RWPE2 (cell line): ENCODE measurements around the gene IGDCC3.

Source experiments
- ATAC-seq: fragments of 200-7000 bp; cut with Tn5 transposase; 3 replicates; pipeline ENCODE4 v1.9.1; 2021; ENCODE audit warnings: low read depth
- DNase-seq: peaks from one replicate; pipeline ENCODE4 v3.0.0-alpha.2; 2020; ENCODE audit warnings: low spot score
- H3K27ac ChIP-seq: fragments of 450-650 bp; 2 replicates; pipeline ENCODE4 v1.5.1; 2017; ENCODE audit warnings: mild to moderate bottlenecking; ENCODE audit not compliant: poor library complexity, severe bottlenecking
- H3K27me3 ChIP-seq: fragments of 250-450 bp; sonication (Bioruptor Pico); 2 replicates; pipeline ENCODE4 v1.5.1; 2021; ENCODE audit warnings: mild to moderate bottlenecking, moderate library complexity; ENCODE audit not compliant: insufficient read depth, poor library complexity, severe bottlenecking
- H3K36me3 ChIP-seq: fragments of 250-450 bp; sonication (Bioruptor Pico); 2 replicates; pipeline ENCODE4 v1.5.1; 2020; ENCODE audit warnings: low read depth, mild to moderate bottlenecking, moderate library complexity
- H3K4me1 ChIP-seq: fragments of 250-450 bp; sonication (Bioruptor Pico); 2 replicates; pipeline ENCODE4 v1.5.1; 2021; ENCODE audit warnings: mild to moderate bottlenecking, moderate library complexity; ENCODE audit not compliant: insufficient read depth, poor library complexity, severe bottlenecking
- H3K4me3 ChIP-seq: fragments of 250-450 bp; sonication (Bioruptor Pico); 2 replicates; pipeline ENCODE4 v1.5.1; 2021; ENCODE audit warnings: mild to moderate bottlenecking, moderate library complexity; ENCODE audit not compliant: severe bottlenecking
- H3K9me3 ChIP-seq: fragments of 250-450 bp; sonication (Bioruptor Pico); 2 replicates; pipeline ENCODE4 v1.5.1; 2021; ENCODE audit warnings: mild to moderate bottlenecking, moderate library complexity; ENCODE audit not compliant: severe bottlenecking
- TF ChIP-seq, protein P1 (sequence below): fragments of 450-650 bp; IDR thresholded peaks from one replicate; pipeline ENCODE4 v1.5.1; 2017; ENCODE audit warnings: mild to moderate bottlenecking, moderate library complexity; ENCODE audit not compliant: poor library complexity, severe bottlenecking

Gene IGDCC3

DNA sequence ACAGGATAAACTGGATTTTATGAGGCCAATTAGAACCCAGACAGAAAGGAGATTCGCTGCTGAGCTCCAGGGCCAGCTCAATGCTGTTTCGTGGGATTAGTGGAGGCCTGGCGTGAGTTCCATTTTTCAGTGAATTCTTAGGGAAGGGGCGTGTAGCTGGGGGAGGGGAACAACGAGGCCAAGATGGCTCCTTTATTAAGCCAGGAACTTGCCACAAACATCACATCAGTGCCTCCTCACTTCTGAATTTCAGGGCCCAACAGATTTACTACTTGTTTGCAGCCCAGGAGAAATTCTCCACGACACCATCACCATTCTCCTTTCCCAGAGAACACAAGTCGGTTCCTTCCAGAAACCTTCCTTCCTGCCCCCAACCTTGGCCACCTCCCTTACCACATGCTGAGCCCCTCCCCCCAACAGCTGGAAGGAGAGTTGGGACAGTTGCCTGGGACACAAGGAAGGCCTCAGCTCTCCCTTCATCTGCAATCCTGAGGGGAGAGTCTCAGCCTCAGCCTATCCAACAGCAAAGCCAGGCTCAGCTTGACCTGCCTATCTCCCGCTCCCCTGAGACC, 39.1 kb upstream of the IGDCC3 start:
- H3K36me3 ChIP-seq: no peaks in the 10 kb centered on the region
- TF ChIP-seq, protein P1, sequence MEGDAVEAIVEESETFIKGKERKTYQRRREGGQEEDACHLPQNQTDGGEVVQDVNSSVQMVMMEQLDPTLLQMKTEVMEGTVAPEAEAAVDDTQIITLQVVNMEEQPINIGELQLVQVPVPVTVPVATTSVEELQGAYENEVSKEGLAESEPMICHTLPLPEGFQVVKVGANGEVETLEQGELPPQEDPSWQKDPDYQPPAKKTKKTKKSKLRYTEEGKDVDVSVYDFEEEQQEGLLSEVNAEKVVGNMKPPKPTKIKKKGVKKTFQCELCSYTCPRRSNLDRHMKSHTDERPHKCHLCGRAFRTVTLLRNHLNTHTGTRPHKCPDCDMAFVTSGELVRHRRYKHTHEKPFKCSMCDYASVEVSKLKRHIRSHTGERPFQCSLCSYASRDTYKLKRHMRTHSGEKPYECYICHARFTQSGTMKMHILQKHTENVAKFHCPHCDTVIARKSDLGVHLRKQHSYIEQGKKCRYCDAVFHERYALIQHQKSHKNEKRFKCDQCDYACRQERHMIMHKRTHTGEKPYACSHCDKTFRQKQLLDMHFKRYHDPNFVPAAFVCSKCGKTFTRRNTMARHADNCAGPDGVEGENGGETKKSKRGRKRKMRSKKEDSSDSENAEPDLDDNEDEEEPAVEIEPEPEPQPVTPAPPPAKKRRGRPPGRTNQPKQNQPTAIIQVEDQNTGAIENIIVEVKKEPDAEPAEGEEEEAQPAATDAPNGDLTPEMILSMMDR: no peak
- no peak for DNase-seq
- H3K27ac ChIP-seq: no peak overlapping the region
- no peak for ATAC-seq
- peaks cover 10% of the 10 kb centered on the region for H3K27me3 ChIP-seq
- H3K9me3 ChIP-seq: no peaks in the 10 kb centered on the region
- H3K4me3 ChIP-seq: no peak overlapping the region
- no peaks in the 10 kb centered on the region for H3K4me1 ChIP-seq

DNA sequence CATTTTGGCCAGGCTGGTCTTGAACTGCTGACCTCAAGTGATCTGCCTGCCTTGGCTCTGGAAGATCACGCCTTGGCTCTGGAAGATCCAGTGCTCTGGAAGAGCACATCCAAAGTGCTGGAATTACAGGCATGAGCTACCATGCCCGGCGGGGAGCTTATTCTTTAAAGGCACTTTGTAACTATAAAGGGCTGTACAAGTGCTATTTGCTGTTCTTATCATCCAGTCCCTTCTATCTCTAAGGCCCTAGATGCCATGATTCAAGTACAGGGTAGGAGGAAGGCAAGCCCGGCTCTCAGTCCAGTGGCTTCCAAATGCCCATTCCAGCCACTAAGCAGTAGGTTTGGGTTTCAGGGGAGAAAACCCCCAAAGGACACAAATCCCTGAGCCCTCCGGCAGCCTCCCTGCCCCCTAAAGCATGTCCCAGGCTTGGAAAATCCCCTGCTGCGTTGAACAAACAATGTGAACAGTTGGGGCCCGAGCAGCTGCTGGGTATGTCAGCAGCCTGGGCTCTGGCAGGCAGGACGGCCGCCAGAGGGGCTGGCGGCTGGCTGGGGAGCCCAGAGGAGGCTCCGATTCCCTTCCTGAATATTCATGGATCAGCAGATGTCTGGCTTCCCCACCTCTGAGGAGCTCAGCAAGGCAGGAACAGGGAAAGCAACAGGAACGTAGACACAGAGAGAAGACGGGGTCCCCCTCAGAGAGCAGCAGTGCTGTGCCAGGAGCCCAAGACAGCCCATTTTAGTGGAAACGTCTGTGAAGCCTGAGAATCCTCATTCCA, 37.2 kb upstream of the IGDCC3 start:
- Histone ChIP-seq H3K4me1 (no peaks in the 10 kb centered on the region), H3K27me3 (no peaks in the 10 kb centered on the region), H3K36me3 (no peaks in the 10 kb centered on the region), H3K27ac (no peak overlapping the region), H3K9me3 (no peaks in the 10 kb centered on the region), H3K4me3 (no peak overlapping the region)
- no peak for ATAC-seq
- TF ChIP-seq, protein P1: no peak
- no peak for DNase-seq

DNA sequence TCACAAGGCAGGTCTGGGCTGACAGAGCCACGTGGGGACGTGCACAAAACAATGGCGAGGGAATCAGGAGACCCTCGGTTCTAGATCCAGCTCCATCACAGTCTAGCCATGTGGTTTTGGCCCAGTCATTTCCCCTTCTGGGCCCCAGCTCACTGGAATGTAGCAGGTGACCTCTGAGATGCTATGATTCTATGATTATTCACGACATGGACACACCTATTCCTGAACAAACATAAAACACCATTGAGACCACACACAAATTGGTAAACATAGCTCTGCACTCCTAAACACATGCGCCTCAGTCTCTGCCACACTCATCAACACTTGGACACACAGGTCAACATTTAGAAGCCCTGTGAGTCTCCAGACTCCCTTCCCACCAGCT, 36.0 kb upstream of the IGDCC3 start:
- Histone ChIP-seq H3K27ac (no peak overlapping the region), H3K27me3 (no peaks in the 10 kb centered on the region)
- TF ChIP-seq, protein P1: no peak

DNA sequence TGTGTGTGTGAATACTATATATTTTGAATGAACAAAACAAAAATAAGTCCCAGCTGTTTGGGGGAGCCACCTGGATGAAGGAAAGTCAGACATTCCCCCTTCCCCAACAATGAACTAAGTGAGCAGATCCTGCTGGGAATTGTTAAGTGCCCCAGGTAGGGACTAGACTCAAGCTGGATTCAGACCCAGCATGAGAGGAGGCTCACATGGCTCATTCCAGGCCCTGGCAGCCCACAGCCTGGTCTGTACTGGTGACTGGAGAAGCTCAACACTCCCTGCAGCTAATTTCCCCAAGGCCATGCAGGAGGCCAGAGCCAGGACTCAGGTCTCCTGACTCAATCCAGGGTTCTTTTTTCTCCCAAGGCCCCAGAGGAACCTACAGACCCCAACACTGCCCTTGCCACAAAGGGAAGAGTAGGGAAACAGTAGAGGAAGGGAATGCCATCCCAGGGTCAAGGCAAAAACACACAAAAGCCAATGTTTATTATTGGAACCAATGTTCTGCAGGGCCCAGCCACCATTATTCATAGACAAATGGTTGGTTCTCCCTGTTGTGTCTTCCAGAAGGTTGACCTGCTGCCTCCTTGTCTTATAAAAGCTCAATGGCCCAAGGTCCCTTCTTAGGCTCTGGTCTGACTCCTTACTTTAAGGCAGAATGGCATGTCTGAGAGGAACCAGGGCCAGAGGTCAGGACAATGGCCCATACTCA, 35.4 kb upstream of the IGDCC3 start:
- TF ChIP-seq, protein P1: no peak
- H3K4me3 ChIP-seq: no peak overlapping the region
- H3K27me3 ChIP-seq: no peaks in the 10 kb centered on the region
- H3K9me3 ChIP-seq: no peaks in the 10 kb centered on the region
- no peak overlapping the region for H3K27ac ChIP-seq
- DNase-seq (no peak), ATAC-seq (no peak)
- no peaks in the 10 kb centered on the region for H3K36me3 ChIP-seq
- no peaks in the 10 kb centered on the region for H3K4me1 ChIP-seq

More for the DNA sequence above, 36.0 kb upstream of the IGDCC3 start:
- ATAC-seq (peak; percentile 43), DNase-seq (no peak)
- H3K4me1 ChIP-seq: no peaks in the 10 kb centered on the region
- H3K4me3 ChIP-seq: no peak overlapping the region
- H3K36me3 ChIP-seq: no peaks in the 10 kb centered on the region
- no peaks in the 10 kb centered on the region for H3K9me3 ChIP-seq

DNA sequence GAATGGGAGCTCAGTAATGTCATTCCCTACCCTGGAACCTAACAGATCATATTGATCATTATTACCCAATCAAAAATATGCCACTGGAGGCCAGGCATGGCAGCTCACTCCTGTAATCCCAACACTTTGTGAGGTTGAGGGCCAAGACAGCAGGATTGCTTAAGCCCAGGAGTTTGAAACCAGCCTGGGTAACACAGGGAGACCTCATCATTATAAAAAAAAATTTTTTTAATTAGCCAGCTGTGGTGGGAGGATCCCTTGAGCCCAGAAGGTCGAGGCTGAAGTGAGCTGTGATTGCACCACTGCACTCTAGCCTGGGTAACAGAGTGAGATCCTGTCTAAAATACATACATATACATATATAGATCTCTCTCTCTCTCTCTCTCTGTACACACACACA, 34.8 kb upstream of the IGDCC3 start:
- H3K4me1 ChIP-seq: no peaks in the 10 kb centered on the region
- TF ChIP-seq, protein P1: no peak
- no peak for DNase-seq

More for the DNA sequence above, 34.8 kb upstream of the IGDCC3 start:
- Histone ChIP-seq H3K27ac (no peak overlapping the region), H3K9me3 (no peaks in the 10 kb centered on the region), H3K36me3 (no peaks in the 10 kb centered on the region), H3K27me3 (no peaks in the 10 kb centered on the region), H3K4me3 (no peak overlapping the region)
- no peak for ATAC-seq
